T-helper 1 cell treated with Interleukin-12 subunit alpha and Interleukin-12 subunit beta and Interleukin-4 antibody, amounts not matched to agents 30 μg/mL and 1 μg/mL, for 36 hours (primary cell): ENCODE results near the gene KCNA2.

Experiments used
- H3K27ac Mint-ChIP-seq: one replicate; pipeline ENCODE4 v1.8.0; 2021; ENCODE audit warnings: mild to moderate bottlenecking, mixed read lengths
- H3K27me3 Mint-ChIP-seq: one replicate; pipeline ENCODE4 v1.8.0; 2021; ENCODE audit warnings: low read depth, mixed read lengths
- H3K36me3 Mint-ChIP-seq: one replicate; pipeline ENCODE4 v1.8.0; 2021; ENCODE audit warnings: low read depth, mixed read lengths
- H3K4me1 Mint-ChIP-seq: one replicate; pipeline ENCODE4 v1.8.0; 2021; ENCODE audit warnings: low read depth, mixed read lengths
- H3K4me3 Mint-ChIP-seq: one replicate; pipeline ENCODE4 v1.8.0; 2021; ENCODE audit warnings: mild to moderate bottlenecking, moderate library complexity, mixed read lengths
- H3K9me3 Mint-ChIP-seq: one replicate; pipeline ENCODE4 v1.8.0; 2021; ENCODE audit warnings: mixed read lengths

KCNA2 gene

GRCh38 chr1:110600716-110601115 lies 5.4 kb downstream of the KCNA2 start:
- Mint-ChIP-seq H3K9me3 (no peaks in the 10 kb centered on the region), H3K27me3 (peaks cover 12% of the 10 kb centered on the region), H3K27ac (no peak overlapping the region), H3K4me3 (no peak overlapping the region), H3K36me3 (peaks cover 31% of the 10 kb centered on the region), H3K4me1 (peaks cover 3% of the 10 kb centered on the region)

- no peaks in the 10 kb centered on the region for H3K9me3 Mint-ChIP-seq
- no peak overlapping the region for H3K27ac Mint-ChIP-seq
- H3K36me3 Mint-ChIP-seq: peaks cover 21% of the 10 kb centered on the region
- H3K4me1 Mint-ChIP-seq: peaks cover 19% of the 10 kb centered on the region
- no peak overlapping the region for H3K4me3 Mint-ChIP-seq
- H3K27me3 Mint-ChIP-seq: peaks cover 4% of the 10 kb centered on the region
Measured at GRCh38 chr1:110597966-110598365, 8.2 kb downstream of the KCNA2 start.

- Mint-ChIP-seq H3K27me3 (peaks cover 4% of the 10 kb centered on the region), H3K4me1 (peaks cover 19% of the 10 kb centered on the region), H3K36me3 (peaks cover 15% of the 10 kb centered on the region), H3K27ac (no peak overlapping the region), H3K4me3 (no peak overlapping the region), H3K9me3 (no peaks in the 10 kb centered on the region)
Measured at GRCh38 chr1:110596312-110596711, 9.8 kb downstream of the KCNA2 start.

GRCh38 chr1:110595353-110595710 lies 10.8 kb downstream of the KCNA2 start:
- H3K9me3 Mint-ChIP-seq: no peaks in the 10 kb centered on the region
- no peak overlapping the region for H3K4me3 Mint-ChIP-seq
- H3K27ac Mint-ChIP-seq: no peak overlapping the region
- peaks cover 15% of the 10 kb centered on the region for H3K36me3 Mint-ChIP-seq
- peaks cover 19% of the 10 kb centered on the region for H3K4me1 Mint-ChIP-seq
- H3K27me3 Mint-ChIP-seq: peaks cover 4% of the 10 kb centered on the region

- Mint-ChIP-seq H3K36me3 (peaks cover 15% of the 10 kb centered on the region), H3K27me3 (peaks cover 4% of the 10 kb centered on the region), H3K4me1 (peaks cover 19% of the 10 kb centered on the region), H3K4me3 (no peak overlapping the region), H3K9me3 (no peaks in the 10 kb centered on the region), H3K27ac (peak overlapping the region; percentile 13)
Measured at GRCh38 chr1:110594456-110595352, 11.5 kb downstream of the KCNA2 start.

- no peaks in the 10 kb centered on the region for H3K9me3 Mint-ChIP-seq
- peak overlapping the region; percentile 12 for H3K27ac Mint-ChIP-seq
- H3K4me1 Mint-ChIP-seq: peaks cover 19% of the 10 kb centered on the region
- peaks cover 9% of the 10 kb centered on the region for H3K36me3 Mint-ChIP-seq
- H3K27me3 Mint-ChIP-seq: peaks cover 5% of the 10 kb centered on the region
- peak overlapping the region; percentile 38 for H3K4me3 Mint-ChIP-seq
Measured at GRCh38 chr1:110593902-110594301, 12.3 kb downstream of the KCNA2 start.

GRCh38 chr1:110591956-110592355 lies 14.2 kb downstream of the KCNA2 start:
- H3K4me3 Mint-ChIP-seq: no peak overlapping the region

GRCh38 chr1:110588991-110589390 lies 17.2 kb downstream of the KCNA2 start:
- Mint-ChIP-seq H3K9me3 (no peaks in the 10 kb centered on the region), H3K27me3 (peaks cover 18% of the 10 kb centered on the region), H3K27ac (no peak overlapping the region), H3K36me3 (peaks cover 3% of the 10 kb centered on the region), H3K4me3 (no peak overlapping the region), H3K4me1 (peaks cover 4% of the 10 kb centered on the region)

More at GRCh38 chr1:110591956-110592355, 14.2 kb downstream of the KCNA2 start:
- Mint-ChIP-seq H3K27me3 (peaks cover 22% of the 10 kb centered on the region), H3K9me3 (no peaks in the 10 kb centered on the region), H3K4me1 (peaks cover 19% of the 10 kb centered on the region), H3K27ac (no peak overlapping the region), H3K36me3 (peaks cover 3% of the 10 kb centered on the region)

- H3K27ac Mint-ChIP-seq: no peak overlapping the region
- H3K9me3 Mint-ChIP-seq: no peaks in the 10 kb centered on the region
- no peaks in the 10 kb centered on the region for H3K4me1 Mint-ChIP-seq
- H3K36me3 Mint-ChIP-seq: no peaks in the 10 kb centered on the region
- no peak overlapping the region for H3K4me3 Mint-ChIP-seq
- peaks cover 18% of the 10 kb centered on the region for H3K27me3 Mint-ChIP-seq
Measured at GRCh38 chr1:110588486-110588885, 17.7 kb downstream of the KCNA2 start.

- H3K27ac Mint-ChIP-seq: no peak overlapping the region
- H3K9me3 Mint-ChIP-seq: no peaks in the 10 kb centered on the region
- H3K36me3 Mint-ChIP-seq: no peaks in the 10 kb centered on the region
- H3K27me3 Mint-ChIP-seq: peaks cover 18% of the 10 kb centered on the region
- H3K4me1 Mint-ChIP-seq: no peaks in the 10 kb centered on the region
- H3K4me3 Mint-ChIP-seq: no peak overlapping the region
Measured at GRCh38 chr1:110587906-110588305, 18.3 kb downstream of the KCNA2 start.

GRCh38 chr1:110585481-110585880 lies 20.7 kb downstream of the KCNA2 start:
- Mint-ChIP-seq H3K4me1 (no peaks in the 10 kb centered on the region), H3K9me3 (no peaks in the 10 kb centered on the region), H3K36me3 (no peaks in the 10 kb centered on the region), H3K27me3 (peaks cover 18% of the 10 kb centered on the region), H3K27ac (no peak overlapping the region), H3K4me3 (no peak overlapping the region)

- H3K4me3 Mint-ChIP-seq: no peak overlapping the region
- no peaks in the 10 kb centered on the region for H3K4me1 Mint-ChIP-seq
- H3K27ac Mint-ChIP-seq: no peak overlapping the region
- no peaks in the 10 kb centered on the region for H3K9me3 Mint-ChIP-seq
- H3K36me3 Mint-ChIP-seq: no peaks in the 10 kb centered on the region
- peaks cover 24% of the 10 kb centered on the region for H3K27me3 Mint-ChIP-seq
Measured at GRCh38 chr1:110584045-110584444, 22.1 kb downstream of the KCNA2 start.

GRCh38 chr1:110583505-110583904 lies 22.7 kb downstream of the KCNA2 start:
- Mint-ChIP-seq H3K36me3 (no peaks in the 10 kb centered on the region), H3K27me3 (peaks cover 24% of the 10 kb centered on the region), H3K9me3 (no peaks in the 10 kb centered on the region), H3K27ac (no peak overlapping the region), H3K4me1 (no peaks in the 10 kb centered on the region), H3K4me3 (no peak overlapping the region)

GRCh38 chr1:110582378-110582777 lies 23.8 kb downstream of the KCNA2 start:
- no peak overlapping the region for H3K4me3 Mint-ChIP-seq
- no peaks in the 10 kb centered on the region for H3K4me1 Mint-ChIP-seq
- H3K9me3 Mint-ChIP-seq: no peaks in the 10 kb centered on the region
- H3K27ac Mint-ChIP-seq: no peak overlapping the region
- H3K27me3 Mint-ChIP-seq: peaks cover 19% of the 10 kb centered on the region
- H3K36me3 Mint-ChIP-seq: no peaks in the 10 kb centered on the region

GRCh38 chr1:110581682-110582145 lies 24.4 kb downstream of the KCNA2 start:
- peaks cover 23% of the 10 kb centered on the region for H3K27me3 Mint-ChIP-seq

More at GRCh38 chr1:110581682-110582145, 24.4 kb downstream of the KCNA2 start:
- no peaks in the 10 kb centered on the region for H3K9me3 Mint-ChIP-seq
- no peaks in the 10 kb centered on the region for H3K36me3 Mint-ChIP-seq
- no peak overlapping the region for H3K27ac Mint-ChIP-seq
- no peaks in the 10 kb centered on the region for H3K4me1 Mint-ChIP-seq
- no peak overlapping the region for H3K4me3 Mint-ChIP-seq
